ENCODE measurements around the gene FNDC3A. TPM values are rescaled to one million over a fixed set of nuclear protein-coding genes. Genes with fewer than 3 reads are reported as not detected.

The FNDC3A gene
- total RNA-seq, 2 donors from 2014 or later = 38.9 to 58.2 TPM

DNA sequence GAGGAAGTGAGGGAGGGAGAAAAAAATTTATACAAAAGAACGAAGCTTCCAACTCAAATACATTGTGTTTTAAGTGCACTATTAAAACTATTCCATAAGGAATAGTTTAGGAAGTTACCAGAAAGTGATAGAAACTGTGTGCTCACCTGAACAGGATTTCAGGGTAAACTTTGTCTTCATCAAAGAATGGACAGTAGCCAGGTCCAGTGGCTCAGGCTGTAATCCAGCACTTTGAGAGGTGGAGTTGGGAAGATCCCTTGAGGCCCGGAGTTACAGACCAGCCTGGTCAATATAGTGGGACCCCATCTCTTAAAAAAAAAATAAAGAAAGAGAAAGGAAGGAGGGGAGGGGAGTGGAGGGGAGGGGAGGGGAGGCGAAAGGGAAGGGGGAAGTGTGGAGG lies 259.0 kb downstream of the FNDC3A start:
- intact Hi-C loops (cut with DNase I) = no loop called here
- Histone ChIP-seq H3K9me3 (no peaks in the 10 kb centered on the region), H3K27ac (no peak overlapping the region), H3K36me3 (no peaks in the 10 kb centered on the region), H3K4me1 (replicated peaks) (no peaks in the 10 kb centered on the region), H3K4me3 (no peak overlapping the region), H3K27me3 (replicated peaks; ENCODE audit: insufficient read depth) (no peaks in the 10 kb centered on the region)
- WGBS = 84% methylated on average over 3 of the region's 3 CpGs
- TF ChIP-seq, protein P1, sequence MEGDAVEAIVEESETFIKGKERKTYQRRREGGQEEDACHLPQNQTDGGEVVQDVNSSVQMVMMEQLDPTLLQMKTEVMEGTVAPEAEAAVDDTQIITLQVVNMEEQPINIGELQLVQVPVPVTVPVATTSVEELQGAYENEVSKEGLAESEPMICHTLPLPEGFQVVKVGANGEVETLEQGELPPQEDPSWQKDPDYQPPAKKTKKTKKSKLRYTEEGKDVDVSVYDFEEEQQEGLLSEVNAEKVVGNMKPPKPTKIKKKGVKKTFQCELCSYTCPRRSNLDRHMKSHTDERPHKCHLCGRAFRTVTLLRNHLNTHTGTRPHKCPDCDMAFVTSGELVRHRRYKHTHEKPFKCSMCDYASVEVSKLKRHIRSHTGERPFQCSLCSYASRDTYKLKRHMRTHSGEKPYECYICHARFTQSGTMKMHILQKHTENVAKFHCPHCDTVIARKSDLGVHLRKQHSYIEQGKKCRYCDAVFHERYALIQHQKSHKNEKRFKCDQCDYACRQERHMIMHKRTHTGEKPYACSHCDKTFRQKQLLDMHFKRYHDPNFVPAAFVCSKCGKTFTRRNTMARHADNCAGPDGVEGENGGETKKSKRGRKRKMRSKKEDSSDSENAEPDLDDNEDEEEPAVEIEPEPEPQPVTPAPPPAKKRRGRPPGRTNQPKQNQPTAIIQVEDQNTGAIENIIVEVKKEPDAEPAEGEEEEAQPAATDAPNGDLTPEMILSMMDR (IDR thresholded peaks at IDR 0.05) = no peak
- DNase-seq (ENCODE audit: low spot score) = no peak

GRCh38 chr13:49235856-49236431 lies 260.2 kb downstream of the FNDC3A start:
- TF ChIP-seq POLR2A (IDR thresholded peaks at IDR 0.05) = no peak
- TF ChIP-seq POLR2AphosphoS5 (IDR thresholded peaks at IDR 0.05) = no peak
- TF ChIP-seq, protein P1 (IDR thresholded peaks at IDR 0.05) = no peak
- Histone ChIP-seq H3K27ac (no peak overlapping the region), H3K4me1 (replicated peaks) (no peaks in the 10 kb centered on the region), H3K36me3 (no peaks in the 10 kb centered on the region), H3K4me3 (no peak overlapping the region), H3K9me3 (no peaks in the 10 kb centered on the region), H3K27me3 (replicated peaks; ENCODE audit: insufficient read depth) (no peaks in the 10 kb centered on the region)
- DNase-seq (ENCODE audit: low spot score) = no peak
- intact Hi-C loops (cut with DNase I) = no loop called here
- whole genome bisulfite sequencing = 91% methylated on average over 6 of the region's 6 CpGs

- Histone ChIP-seq H3K4me3 (no peak overlapping the region), H3K27me3 (replicated peaks; ENCODE audit: insufficient read depth) (no peaks in the 10 kb centered on the region), H3K4me1 (replicated peaks) (no peaks in the 10 kb centered on the region), H3K27ac (no peak overlapping the region), H3K9me3 (no peaks in the 10 kb centered on the region), H3K36me3 (no peaks in the 10 kb centered on the region)
- DNase-seq (ENCODE audit: low spot score) = no peak
- WGBS = 93% methylated on average over 2 of the region's 2 CpGs
- intact Hi-C loops (cut with DNase I) = no loop called here
- TF ChIP-seq POLR2A (IDR thresholded peaks at IDR 0.05) (no peak), POLR2AphosphoS5 (IDR thresholded peaks at IDR 0.05) (no peak)
- TF ChIP-seq, protein P1 (IDR thresholded peaks at IDR 0.05) = no peak
Observed at GRCh38 chr13:49238621-49239020, 262.9 kb downstream of the FNDC3A start.

GRCh38 chr13:49240017-49240416 lies 264.3 kb downstream of the FNDC3A start:
- 44% methylated on average over 4 of the region's 4 CpGs for WGBS
- Histone ChIP-seq H3K9me3 (no peaks in the 10 kb centered on the region), H3K27ac (no peak overlapping the region), H3K27me3 (replicated peaks; ENCODE audit: insufficient read depth) (no peaks in the 10 kb centered on the region), H3K36me3 (no peaks in the 10 kb centered on the region), H3K4me3 (no peak overlapping the region), H3K4me1 (replicated peaks) (no peaks in the 10 kb centered on the region)
- intact Hi-C loops (cut with DNase I) = no loop called here
- TF ChIP-seq, protein P1 (IDR thresholded peaks at IDR 0.05) = peak in 2 of 4 experiments; percentile 32 to 33
- TF ChIP-seq POLR2AphosphoS5 (IDR thresholded peaks at IDR 0.05) = no peak
- DNase-seq (ENCODE audit: low spot score) = no peak

GRCh38 chr13:49241296-49241695 lies 265.6 kb downstream of the FNDC3A start:
- H3K4me3 ChIP-seq = no peak overlapping the region
- H3K36me3 ChIP-seq = no peaks in the 10 kb centered on the region
- no peaks in the 10 kb centered on the region for H3K9me3 ChIP-seq
- 94% methylated on average over 7 of the region's 7 CpGs for WGBS
- no peak for TF ChIP-seq POLR2A (IDR thresholded peaks at IDR 0.05)
- intact Hi-C loops (cut with DNase I) = no loop called here
- H3K4me1 ChIP-seq (replicated peaks) = no peaks in the 10 kb centered on the region
- no peaks in the 10 kb centered on the region for H3K27me3 ChIP-seq (replicated peaks; ENCODE audit: insufficient read depth)
- no peak overlapping the region for H3K27ac ChIP-seq
- DNase-seq (ENCODE audit: low spot score) = no peak

All from prostate gland (tissue), 2 donors.